NCI-H2029 treated with DMSO at 0.1 percent for 48 hours (cell line): ENCODE results near the gene S100A3.
"Not testable (repeated sequence)": the region's sequence is repeated elsewhere in the genome, so short reads cannot be mapped to it uniquely, and the experiment has no call there.

Experiments
- DNase-seq: peaks from one replicate; lab custom pipeline; 2025; lab: John Stamatoyannopoulos, UW

The S100A3 gene

GRCh38 chr1:153534925-153535241 is 14.2 kb downstream of the S100A3 start:
- DNase-seq, result no peak

DNA sequence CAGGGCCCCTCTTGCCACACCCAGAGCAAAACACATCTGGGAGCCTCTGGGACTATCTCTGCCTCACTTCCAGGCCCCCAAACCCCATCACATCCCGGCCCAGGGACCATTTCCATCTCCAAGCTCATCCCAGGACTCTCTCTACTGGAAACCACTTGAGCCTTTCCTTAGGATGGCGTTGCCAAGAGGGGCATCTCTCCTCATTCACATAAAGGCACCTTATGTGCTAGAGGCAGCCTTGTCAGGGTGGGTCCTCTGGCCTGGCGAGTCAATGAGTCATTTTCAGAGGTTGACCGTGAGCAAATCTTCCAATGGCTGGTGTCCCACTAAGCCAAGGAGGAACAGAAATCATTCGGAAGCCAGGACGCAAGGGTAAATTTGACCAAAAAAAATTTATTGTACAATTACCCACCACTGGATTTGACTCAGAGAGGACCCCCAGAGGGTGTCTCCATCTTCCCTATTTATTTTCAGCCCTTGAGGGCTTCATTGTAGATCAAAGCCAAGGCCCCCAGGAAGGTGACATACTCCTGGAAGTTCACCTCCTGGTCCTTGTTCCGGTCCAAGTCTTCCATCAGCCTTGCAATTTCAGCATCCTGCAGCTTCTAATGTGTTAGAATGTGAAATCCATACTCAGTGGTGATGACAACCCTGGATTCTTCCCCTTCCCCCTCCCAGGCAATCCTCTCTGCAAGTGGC is 14.7 kb downstream of the S100A3 start:
- no peak for DNase-seq

DNA sequence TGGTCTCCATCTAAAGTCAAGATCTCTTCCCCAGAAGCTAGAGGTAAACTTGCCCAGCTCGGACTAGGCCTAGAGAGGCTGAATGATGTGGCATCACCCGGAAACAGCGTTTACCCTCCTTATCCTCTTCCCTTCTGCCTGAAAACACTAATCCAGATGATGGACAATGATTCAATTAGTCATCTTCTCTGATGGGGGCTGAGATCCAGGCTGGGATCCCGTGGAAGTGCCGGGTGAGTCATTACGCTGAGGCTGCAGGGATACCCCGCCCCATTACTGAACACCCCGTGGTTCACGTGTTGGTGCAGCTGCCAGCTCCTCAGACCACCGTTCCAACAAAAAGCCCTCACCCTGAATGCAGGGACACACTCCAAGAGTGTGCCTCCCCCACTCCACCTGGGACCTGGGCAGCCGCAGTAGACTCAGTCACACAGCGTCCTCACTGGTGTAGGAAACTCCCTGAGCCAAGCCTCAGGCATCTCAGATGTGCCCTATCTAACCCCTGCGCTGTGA is 15.3 kb downstream of the S100A3 start:
- no peak for DNase-seq

DNA sequence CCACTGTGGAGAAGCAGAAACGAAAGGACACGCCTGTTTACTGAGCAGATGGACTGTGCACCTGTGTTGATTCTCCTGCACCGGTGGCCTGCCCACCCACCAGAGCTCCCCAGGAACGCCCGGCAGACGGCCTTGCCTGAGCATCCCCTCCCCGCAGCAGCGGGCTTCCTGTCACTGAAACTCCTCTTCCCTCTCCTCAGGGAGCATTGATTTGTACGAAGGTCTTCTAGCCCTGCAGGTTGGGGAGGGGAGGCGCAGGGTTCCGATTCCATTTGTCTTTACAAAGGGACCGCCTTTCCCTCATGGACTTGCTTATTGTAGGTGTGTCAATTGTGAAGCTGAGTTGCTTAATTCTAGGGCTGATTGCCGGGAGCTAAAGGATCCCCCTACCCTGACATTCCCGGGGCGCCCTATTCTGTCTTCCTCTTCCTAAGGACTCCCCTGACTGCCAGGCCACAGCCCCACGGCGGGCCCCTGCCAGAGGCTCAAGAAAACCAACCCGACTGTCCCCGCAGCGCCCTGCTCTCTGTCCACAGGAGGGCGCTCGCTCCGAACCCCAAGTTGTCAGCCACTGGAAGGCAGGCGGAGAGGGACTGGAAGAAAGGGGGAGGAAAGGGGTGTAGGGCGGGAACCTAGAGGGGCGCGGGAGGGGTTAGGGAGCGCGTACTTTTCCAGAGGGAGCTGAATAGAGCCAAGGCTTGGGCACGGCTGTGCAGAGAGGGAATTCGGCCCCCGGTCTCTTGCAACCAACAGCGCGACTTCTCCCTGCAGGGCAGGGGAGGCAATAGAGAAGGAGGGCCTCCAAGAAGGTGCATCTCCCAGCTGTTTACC is 16.1 kb downstream of the S100A3 start:
- DNase-seq, result peak; percentile 38

DNA sequence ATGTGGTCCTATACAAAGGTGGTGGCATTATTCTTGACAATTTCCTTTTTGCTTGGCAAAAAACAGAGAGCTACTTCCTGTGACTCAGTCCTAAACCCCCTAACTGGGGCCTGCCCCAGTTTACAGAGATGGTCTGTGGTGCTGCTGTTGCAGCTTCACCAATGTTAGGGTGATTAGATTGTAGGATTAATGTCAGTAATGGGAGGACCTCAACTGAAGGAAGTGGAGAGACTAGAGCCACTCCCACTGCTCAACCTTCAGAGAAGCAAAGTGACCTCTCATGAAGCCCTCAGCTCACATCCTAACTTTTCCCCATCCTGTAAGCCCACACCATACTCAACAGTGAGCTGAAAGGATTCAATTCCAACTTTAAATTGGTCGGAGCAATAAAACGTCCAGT is 16.9 kb downstream of the S100A3 start:
- DNase-seq, result no peak

- no peak for DNase-seq
Measured at GRCh38 chr1:153531638-153532037, 17.4 kb downstream of the S100A3 start.

DNA sequence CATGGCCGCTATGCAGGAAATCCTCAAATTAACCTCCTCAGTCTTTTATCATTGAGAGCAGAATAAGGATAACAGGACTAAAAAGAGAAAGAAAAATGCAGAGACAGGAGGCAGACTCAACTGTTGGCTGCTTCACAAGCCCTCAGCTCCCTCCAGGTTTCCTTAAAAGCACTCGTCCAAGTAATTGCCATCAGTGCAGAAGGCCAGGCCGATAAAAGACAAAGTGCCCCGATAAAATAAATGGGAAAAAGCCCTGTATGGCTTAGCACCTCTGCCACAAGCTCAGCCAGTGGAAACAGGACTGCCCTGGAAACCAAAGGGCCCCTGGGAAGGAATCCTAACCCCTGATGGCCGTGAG is 21.4 kb downstream of the S100A3 start:
- no peak for DNase-seq

- no peak for DNase-seq
Measured at GRCh38 chr1:153527023-153527682, 21.9 kb downstream of the S100A3 start.

DNA sequence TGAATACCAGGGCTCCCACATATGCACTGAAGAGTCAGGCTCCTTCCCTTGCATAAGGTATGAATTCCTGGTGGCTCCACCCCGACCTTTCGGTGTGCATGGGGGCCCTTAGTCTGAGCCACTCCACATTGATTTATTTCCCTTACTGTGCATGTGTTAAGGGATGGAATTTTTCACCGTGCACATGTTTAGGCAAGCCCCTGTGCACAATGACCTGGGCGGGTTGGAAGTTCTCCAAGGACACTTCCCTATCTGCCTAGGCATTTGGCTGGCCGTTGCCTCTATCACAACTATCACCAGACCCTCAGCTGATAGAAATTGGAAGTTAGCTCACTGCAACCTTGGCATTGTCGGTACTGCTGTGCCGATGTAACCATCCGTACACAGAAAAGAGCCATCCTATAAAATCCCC is 22.9 kb downstream of the S100A3 start:
- no peak for DNase-seq

GRCh38 chr1:153525088-153525728 is 23.9 kb downstream of the S100A3 start:
- no peak for DNase-seq

DNA sequence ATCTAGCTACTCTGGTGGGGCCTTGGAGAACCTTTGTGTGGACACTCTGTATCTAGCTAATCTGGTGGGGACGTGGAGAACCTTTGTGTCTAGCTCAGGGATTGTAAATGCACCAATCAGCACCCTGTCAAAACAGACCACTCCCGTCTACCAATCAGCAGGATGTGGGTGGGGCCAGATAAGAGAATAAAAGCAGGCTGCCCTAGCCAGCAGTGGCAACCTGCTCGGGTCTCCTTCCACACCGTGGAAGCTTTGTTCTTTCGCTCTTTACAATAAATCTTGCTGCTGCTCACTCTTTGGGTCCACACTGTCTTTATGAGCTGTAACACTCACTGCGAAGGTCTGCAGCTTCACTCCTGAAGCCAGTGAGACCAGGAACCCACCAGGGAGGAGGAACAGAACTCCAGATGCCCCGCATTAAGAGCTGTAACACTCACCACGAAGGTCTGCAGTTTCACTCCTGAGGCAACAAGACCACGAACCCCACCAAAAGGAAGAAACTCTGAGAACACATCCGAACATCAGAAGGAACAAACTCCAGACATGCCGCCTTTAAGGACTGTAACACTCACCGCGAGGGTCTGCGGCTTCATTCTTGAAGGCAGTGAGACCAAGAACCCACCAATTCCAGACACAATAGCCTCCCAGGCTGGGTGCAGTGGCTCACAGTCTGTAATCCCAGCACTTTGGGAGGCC is 26.6 kb downstream of the S100A3 start:
- not testable (repeated sequence) for DNase-seq

- not testable (repeated sequence) for DNase-seq
Measured at GRCh38 chr1:153521808-153522207, 27.2 kb downstream of the S100A3 start.

- DNase-seq, result no peak
Measured at GRCh38 chr1:153520818-153521476, 28.1 kb downstream of the S100A3 start.

- DNase-seq, result not testable (repeated sequence)
Measured at GRCh38 chr1:153520137-153520691, 28.8 kb downstream of the S100A3 start.

DNA sequence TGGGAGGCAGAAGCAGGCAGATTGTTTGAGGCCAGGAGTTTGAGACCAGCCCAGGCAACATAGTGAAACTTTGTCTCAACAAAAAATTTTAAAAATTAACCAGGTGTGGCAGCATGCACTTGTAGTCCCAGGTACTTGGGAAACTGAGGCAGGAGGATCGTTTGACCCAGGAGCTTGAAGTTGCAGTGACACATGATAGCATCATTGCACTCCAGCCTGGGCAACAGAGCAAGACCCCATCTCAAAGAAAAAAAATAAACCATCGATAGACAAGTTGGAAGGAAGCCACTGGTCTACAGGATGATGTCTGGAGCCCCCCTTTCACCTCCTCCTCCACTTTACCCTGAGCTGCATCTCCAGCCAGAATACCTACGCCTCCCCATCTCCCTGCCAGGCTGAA is 29.8 kb downstream of the S100A3 start:
- DNase-seq, result no peak

GRCh38 chr1:153515504-153516394 is 33.3 kb downstream of the S100A3 start:
- no peak for DNase-seq

- DNase-seq, result no peak
Measured at GRCh38 chr1:153513666-153514065, 35.4 kb downstream of the S100A3 start.

GRCh38 chr1:153513023-153513422 is 36.0 kb downstream of the S100A3 start:
- DNase-seq, result no peak

DNA sequence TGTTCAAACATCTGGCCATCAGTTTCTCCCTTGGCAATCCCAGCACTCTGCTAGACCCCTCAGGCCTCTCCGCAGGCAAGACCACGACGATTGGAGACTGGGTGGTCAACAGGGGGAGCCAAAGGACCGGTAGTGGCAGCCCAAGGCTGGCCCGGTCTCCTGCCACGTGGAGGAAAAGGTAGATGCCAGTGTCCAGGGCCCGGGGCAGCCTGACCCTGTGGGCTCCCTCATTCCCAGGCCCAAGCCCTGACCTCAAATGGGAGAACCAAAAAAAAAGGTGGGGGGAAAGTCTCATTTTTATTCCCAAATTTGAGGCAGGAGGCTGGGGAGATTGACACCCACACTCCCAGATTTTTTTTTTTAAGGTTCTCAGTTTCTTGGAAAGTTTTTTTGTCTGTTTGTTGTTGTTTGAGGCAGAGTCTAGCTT is 38.1 kb downstream of the S100A3 start:
- peak; percentile 28 for DNase-seq
